PFSK-1 (cell line): ENCODE measurements around the gene MFF.

Experiments
- FOXP2 ChIP-seq: optimal IDR thresholded peaks from 2 replicates; pipeline ENCODE3; 2011; ENCODE audit warnings: borderline replicate concordance, control low read depth, inconsistent platforms; ENCODE audit not compliant: insufficient read depth; ENCODE audit errors: extremely low read length, extremely low read depth
- POLR2AphosphoS5 ChIP-seq: IDR thresholded peaks from 2 replicates; pipeline ENCODE4 v1.6.1; 2012; ENCODE audit warnings: low read depth, mild to moderate bottlenecking, control low read depth, low read length, moderate library complexity
- REST ChIP-seq, 2 experiments: IDR thresholded peaks; 2 replicates each; pipeline versions ENCODE4 v1.6.1 to v1.8.0; 2011 to 2012; ENCODE audit warnings: low read depth in 2 of 2, low read length in 2 of 2, control low read depth in 1 of 2, inconsistent platforms in 1 of 2, mild to moderate bottlenecking in 1 of 2, moderate library complexity in 1 of 2; ENCODE audit not compliant: insufficient read depth in 1 of 2
- SIN3A ChIP-seq: IDR thresholded peaks from 2 replicates; pipeline ENCODE4 v1.6.1; 2012; ENCODE audit warnings: mild to moderate bottlenecking, low read length, moderate library complexity, borderline replicate concordance; ENCODE audit not compliant: insufficient read depth
- TAF1 ChIP-seq: IDR thresholded peaks from 2 replicates; pipeline ENCODE4 v1.6.1; 2012; ENCODE audit warnings: low read length, control low read depth, borderline replicate concordance; ENCODE audit not compliant: insufficient read depth

Gene MFF

GRCh38 chr2:227398684-227399670 is 73.9 kb downstream of the MFF start:
- TF ChIP-seq TAF1 (no peak), FOXP2 (no peak), REST (IDR thresholded peaks at IDR 0.05; ENCODE audit: insufficient read depth in 1 of 2, low read depth in 2 of 2, low read length in 2 of 2) (no peak), SIN3A (no peak), POLR2AphosphoS5 (no peak)

GRCh38 chr2:227401550-227401949 is 76.5 kb downstream of the MFF start:
- TF ChIP-seq REST (IDR thresholded peaks at IDR 0.05; ENCODE audit: insufficient read depth in 1 of 2, low read depth in 2 of 2, low read length in 2 of 2) (no peak), SIN3A (no peak), POLR2AphosphoS5 (no peak), TAF1 (no peak), FOXP2 (no peak)

GRCh38 chr2:227402321-227402720 is 77.3 kb downstream of the MFF start:
- TF ChIP-seq TAF1 (no peak), REST (IDR thresholded peaks at IDR 0.05; ENCODE audit: insufficient read depth in 1 of 2, low read depth in 2 of 2, low read length in 2 of 2) (no peak), SIN3A (no peak), POLR2AphosphoS5 (no peak), FOXP2 (no peak)

GRCh38 chr2:227402959-227403358 is 77.9 kb downstream of the MFF start:
- no peak for TF ChIP-seq SIN3A

- TF ChIP-seq FOXP2 (no peak), SIN3A (no peak), TAF1 (no peak), POLR2AphosphoS5 (no peak), REST (IDR thresholded peaks at IDR 0.05; ENCODE audit: insufficient read depth in 1 of 2, low read depth in 2 of 2, low read length in 2 of 2) (no peak)
Observed at GRCh38 chr2:227404585-227405271, 79.7 kb downstream of the MFF start.
